ENCODE data around the gene HOXB4.

The HOXB4 gene

DNA sequence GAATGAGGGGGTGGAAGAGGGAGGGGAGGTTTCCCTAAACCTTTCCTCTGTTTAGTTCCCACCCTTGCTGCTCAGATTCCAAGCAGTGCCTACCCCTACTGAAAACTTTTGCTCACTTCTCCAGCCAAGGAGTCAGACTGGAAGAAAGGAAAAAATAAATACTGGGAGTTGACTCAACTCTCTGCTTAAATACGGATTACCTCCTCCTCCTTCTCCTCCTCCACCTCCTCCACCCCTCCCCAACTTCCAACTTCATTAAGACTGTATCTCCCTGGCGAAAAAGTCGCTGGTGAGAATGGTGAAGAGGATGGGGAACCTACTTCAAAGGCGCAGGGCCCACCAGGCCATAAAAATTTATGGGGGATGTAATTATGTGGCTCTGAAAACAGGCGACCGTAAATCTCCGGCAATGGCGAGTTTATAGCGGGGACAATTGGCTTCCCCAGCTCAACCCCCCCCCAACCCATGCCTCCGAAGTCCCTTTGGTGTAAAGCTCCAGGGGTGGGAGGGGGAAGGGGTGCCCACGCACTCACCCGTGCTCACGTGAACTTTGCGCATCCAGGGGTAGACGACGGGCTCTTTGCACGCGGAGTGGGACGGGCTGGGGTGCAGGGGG, 712 bp downstream of the HOXB4 start:
- H3K79me2 ChIP-seq (ENCODE audit: control insufficient read depth, insufficient read depth, low read length, poor library complexity) = peaks cover 10% of the 10 kb centered on the region
- peak overlapping the region; percentile 72 for H3K4me3 ChIP-seq (ENCODE audit: low read depth, low read length)
- H2BK12ac ChIP-seq (ENCODE audit: low read length) = peak overlapping the region; percentile 79
- H2BK5ac ChIP-seq (ENCODE audit: low read depth, low read length, poor library complexity) = peak overlapping the region; percentile 42
- no peaks in the 10 kb centered on the region for H3K9me3 ChIP-seq (ENCODE audit: insufficient read depth, low read depth, low read length)
- H3K79me1 ChIP-seq (ENCODE audit: low read length) = peaks cover 21% of the 10 kb centered on the region
- H3K9ac ChIP-seq (ENCODE audit: low read length) = peak overlapping the region; percentile 18
- H3K27me3 ChIP-seq (ENCODE audit: insufficient read depth, low read length) = no peaks in the 10 kb centered on the region
- H2AK5ac ChIP-seq (ENCODE audit: low read length) = peak overlapping the region; percentile 63
- H3K27ac ChIP-seq (ENCODE audit: low read depth, low read length) = peak overlapping the region; percentile 1
- H4K91ac ChIP-seq (ENCODE audit: low read depth, low read length) = peak overlapping the region; percentile 75
- peak overlapping the region; percentile 76 for H4K12ac ChIP-seq (ENCODE audit: low read depth, low read length)
- peak overlapping the region; percentile 15 for H2BK120ac ChIP-seq (ENCODE audit: insufficient read depth, low read length, poor library complexity)
- peak overlapping the region; percentile 34 for H4K8ac ChIP-seq (ENCODE audit: low read depth, low read length)
- H3K18ac ChIP-seq (ENCODE audit: low read length) = peak overlapping the region; percentile 69
- peaks cover 5 to 6% of the 10 kb centered on the region in 2 experiments for H3K36me3 ChIP-seq (ENCODE audit: control insufficient read depth in 1 of 2, insufficient read depth in 2 of 2, low read length in 2 of 2)
- no peak overlapping the region for H3K23ac ChIP-seq (ENCODE audit: low read length)
- peak overlapping the region; percentile 50 for H2AFZ ChIP-seq (ENCODE audit: insufficient read depth, low read length, poor library complexity)
- WGBS (ENCODE audit: extremely low coverage, insufficient coverage, insufficient read length) = no CpG with 5 or more reads among the region's 19 CpGs
- DNase-seq = no peak
- H3K14ac ChIP-seq (ENCODE audit: low read length) = peak overlapping the region; percentile 52
- peak overlapping the region; percentile 24 for H3K4ac ChIP-seq (ENCODE audit: low read depth, low read length)
- peak overlapping the region; percentile 90 for H3K4me2 ChIP-seq (ENCODE audit: low read length)
- peaks cover 27 to 38% of the 10 kb centered on the region in 2 experiments for H3K4me1 ChIP-seq (ENCODE audit: control insufficient read depth in 1 of 2, insufficient read depth in 2 of 2, low read length in 2 of 2)

DNA sequence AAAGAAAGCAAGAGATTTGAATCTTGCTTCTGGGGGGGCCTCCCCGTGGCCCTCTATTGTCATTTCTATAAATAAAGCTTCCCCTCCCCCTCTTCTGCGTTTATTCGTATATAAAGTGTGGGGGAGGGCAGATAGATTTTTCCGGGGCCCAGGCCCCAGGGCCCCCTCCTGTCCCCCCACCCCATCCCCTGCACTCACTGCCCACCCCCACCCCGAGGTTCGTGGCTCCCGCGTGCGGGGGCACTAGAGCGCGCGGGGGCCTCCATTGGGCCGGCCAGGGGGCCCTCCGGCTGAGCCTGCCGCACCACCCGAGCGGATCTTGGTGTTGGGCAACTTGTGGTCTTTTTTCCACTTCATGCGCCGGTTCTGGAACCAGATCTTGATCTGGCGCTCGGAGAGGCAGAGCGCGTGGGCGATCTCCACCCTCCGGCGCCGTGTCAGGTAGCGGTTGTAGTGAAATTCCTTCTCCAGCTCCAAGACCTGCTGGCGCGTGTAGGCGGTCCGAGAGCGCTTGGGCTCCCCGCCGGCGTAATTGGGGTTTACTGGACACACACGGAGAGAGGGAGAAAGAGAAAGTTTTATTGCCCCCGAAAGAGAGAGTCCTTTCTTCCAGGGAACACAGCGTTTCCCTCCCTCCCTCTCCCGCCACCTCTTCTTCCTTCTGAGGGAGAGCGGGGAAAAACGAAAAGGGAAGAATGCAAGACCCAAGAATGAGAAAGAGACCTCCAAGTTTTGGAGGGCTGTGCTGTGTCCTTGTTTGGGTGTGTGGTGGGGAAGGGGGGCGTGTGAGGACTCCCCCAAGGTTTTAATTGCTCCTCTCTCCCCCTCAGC, 1.5 kb downstream of the HOXB4 start:
- peak overlapping the region; percentile 63 for H2AK5ac ChIP-seq (ENCODE audit: low read length)
- WGBS (ENCODE audit: extremely low coverage, insufficient coverage, insufficient read length) = no CpG with 5 or more reads among the region's 43 CpGs
- peak; percentile 36 to 46 for DNase-seq
- H3K23ac ChIP-seq (ENCODE audit: low read length) = no peak overlapping the region
- peak overlapping the region; percentile 37 for H3K18ac ChIP-seq (ENCODE audit: low read length)
- peak overlapping the region; percentile 26 for H4K8ac ChIP-seq (ENCODE audit: low read depth, low read length)
- peak overlapping the region; percentile 1 for H3K27ac ChIP-seq (ENCODE audit: low read depth, low read length)
- peak overlapping the region; percentile 35 for H3K14ac ChIP-seq (ENCODE audit: low read length)
- peak overlapping the region; percentile 75 for H4K91ac ChIP-seq (ENCODE audit: low read depth, low read length)
- H2BK12ac ChIP-seq (ENCODE audit: low read length) = peak overlapping the region; percentile 79
- peak overlapping the region; percentile 42 for H2BK5ac ChIP-seq (ENCODE audit: low read depth, low read length, poor library complexity)
- no peak overlapping the region for H4K12ac ChIP-seq (ENCODE audit: low read depth, low read length)
- H3K9ac ChIP-seq (ENCODE audit: low read length) = no peak overlapping the region
- peak overlapping the region; percentile 24 for H3K4ac ChIP-seq (ENCODE audit: low read depth, low read length)
- peaks cover 15% of the 10 kb centered on the region for H3K79me1 ChIP-seq (ENCODE audit: low read length)
- H3K27me3 ChIP-seq (ENCODE audit: insufficient read depth, low read length) = no peaks in the 10 kb centered on the region
- peaks cover 5 to 6% of the 10 kb centered on the region in 2 experiments for H3K36me3 ChIP-seq (ENCODE audit: control insufficient read depth in 1 of 2, insufficient read depth in 2 of 2, low read length in 2 of 2)
- H3K79me2 ChIP-seq (ENCODE audit: control insufficient read depth, insufficient read depth, low read length, poor library complexity) = peaks cover 8% of the 10 kb centered on the region
- H3K4me1 ChIP-seq (ENCODE audit: control insufficient read depth in 1 of 2, insufficient read depth in 2 of 2, low read length in 2 of 2) = peaks cover 23 to 39% of the 10 kb centered on the region in 2 experiments
- no peaks in the 10 kb centered on the region for H3K9me3 ChIP-seq (ENCODE audit: insufficient read depth, low read depth, low read length)
- peak overlapping the region; percentile 90 for H3K4me2 ChIP-seq (ENCODE audit: low read length)
- H2BK120ac ChIP-seq (ENCODE audit: insufficient read depth, low read length, poor library complexity) = peak overlapping the region; percentile 15
- no peak overlapping the region for H2AFZ ChIP-seq (ENCODE audit: insufficient read depth, low read length, poor library complexity)
- H3K4me3 ChIP-seq (ENCODE audit: low read depth, low read length) = no peak overlapping the region

DNA sequence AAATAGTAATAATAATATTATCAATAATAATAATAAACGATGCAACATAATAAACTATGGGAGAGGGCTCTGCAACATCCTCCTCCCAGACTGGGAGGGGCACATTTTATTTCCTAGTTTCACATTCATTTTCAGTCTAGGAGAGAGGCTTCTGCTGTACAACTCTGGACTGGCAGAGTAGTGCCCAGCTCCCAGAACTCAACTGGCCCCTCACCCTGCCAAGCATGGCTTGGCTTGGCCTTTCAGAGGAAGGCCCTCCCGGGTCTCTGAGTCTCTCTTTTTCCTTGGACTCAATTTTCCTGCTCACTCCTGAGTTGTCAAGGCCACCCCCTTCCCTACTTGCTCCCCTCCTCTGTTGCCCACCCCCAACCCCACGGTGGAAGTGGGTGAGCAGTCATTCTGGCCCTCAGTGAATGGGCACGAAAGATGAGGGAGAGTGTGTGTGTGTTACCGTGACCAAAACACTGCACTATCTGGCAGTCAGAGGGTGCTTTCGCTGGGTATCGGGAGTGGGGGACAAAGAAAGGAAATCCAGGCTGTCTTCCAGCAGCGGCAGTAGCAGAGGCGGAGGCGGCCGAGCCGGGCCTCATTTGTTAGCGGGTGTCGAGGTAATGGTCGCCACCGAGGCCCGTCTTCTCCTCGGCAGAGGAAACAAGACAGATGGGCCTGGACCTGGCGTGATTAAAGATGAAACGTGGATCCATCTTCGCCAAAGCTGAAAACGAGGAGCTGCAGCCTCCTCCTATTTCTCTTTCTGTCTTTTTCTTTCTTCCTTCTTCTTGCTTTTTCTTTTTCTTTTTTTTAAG, 2.3 kb downstream of the HOXB4 start:
- Histone ChIP-seq H3K14ac (ENCODE audit: low read length) (no peak overlapping the region), H3K18ac (ENCODE audit: low read length) (no peak overlapping the region)
- no CpG with 5 or more reads among the region's 22 CpGs for WGBS (ENCODE audit: extremely low coverage, insufficient coverage, insufficient read length)

DNA sequence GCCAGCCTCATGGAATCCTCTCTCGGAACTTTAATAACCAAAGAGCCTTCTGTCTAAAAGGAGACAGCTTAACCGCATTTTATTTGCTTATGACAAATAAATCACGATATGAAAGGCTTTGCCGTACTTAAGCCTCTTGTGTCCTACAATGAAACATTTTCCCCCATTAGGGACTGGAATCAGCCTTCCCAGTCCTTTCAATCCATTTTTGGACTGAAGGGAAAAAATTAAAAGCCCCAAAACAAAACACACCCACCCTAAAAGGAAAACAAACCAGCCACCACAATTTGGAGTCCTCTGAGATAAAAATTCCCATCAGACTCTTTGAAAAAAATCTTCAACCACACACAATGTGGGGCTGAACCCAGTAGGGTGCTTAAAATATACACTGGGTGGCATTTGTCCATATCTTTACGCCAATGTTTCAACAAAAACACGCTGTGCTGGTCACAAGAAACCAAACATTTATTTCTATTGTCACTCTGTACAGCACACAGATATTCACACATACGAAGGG, 3.0 kb downstream of the HOXB4 start:
- no peak for DNase-seq
- Histone ChIP-seq H3K4me1 (ENCODE audit: control insufficient read depth in 1 of 2, insufficient read depth in 2 of 2, low read length in 2 of 2) (peaks cover 31 to 48% of the 10 kb centered on the region in 2 experiments), H3K9ac (ENCODE audit: low read length) (no peak overlapping the region), H2AK5ac (ENCODE audit: low read length) (no peak overlapping the region), H3K23ac (ENCODE audit: low read length) (no peak overlapping the region), H3K9me3 (ENCODE audit: insufficient read depth, low read depth, low read length) (no peaks in the 10 kb centered on the region), H2BK5ac (ENCODE audit: low read depth, low read length, poor library complexity) (no peak overlapping the region), H3K18ac (ENCODE audit: low read length) (no peak overlapping the region), H2AFZ (ENCODE audit: insufficient read depth, low read length, poor library complexity) (no peak overlapping the region), H2BK120ac (ENCODE audit: insufficient read depth, low read length, poor library complexity) (no peak overlapping the region), H3K79me1 (ENCODE audit: low read length) (peaks cover 25% of the 10 kb centered on the region), H3K79me2 (ENCODE audit: control insufficient read depth, insufficient read depth, low read length, poor library complexity) (peaks cover 8% of the 10 kb centered on the region), H4K12ac (ENCODE audit: low read depth, low read length) (no peak overlapping the region), H3K4me3 (ENCODE audit: low read depth, low read length) (no peak overlapping the region), H4K8ac (ENCODE audit: low read depth, low read length) (no peak overlapping the region), H3K36me3 (ENCODE audit: control insufficient read depth in 1 of 2, insufficient read depth in 2 of 2, low read length in 2 of 2) (peaks cover 5 to 6% of the 10 kb centered on the region in 2 experiments), H2BK12ac (ENCODE audit: low read length) (no peak overlapping the region), H3K14ac (ENCODE audit: low read length) (no peak overlapping the region), H3K27me3 (ENCODE audit: insufficient read depth, low read length) (no peaks in the 10 kb centered on the region), H4K91ac (ENCODE audit: low read depth, low read length) (no peak overlapping the region), H3K4ac (ENCODE audit: low read depth, low read length) (no peak overlapping the region), H3K4me2 (ENCODE audit: low read length) (no peak overlapping the region), H3K27ac (ENCODE audit: low read depth, low read length) (no peak overlapping the region)
- no CpG with 5 or more reads among the region's 7 CpGs for WGBS (ENCODE audit: extremely low coverage, insufficient coverage, insufficient read length)

More for the DNA sequence above, 2.3 kb downstream of the HOXB4 start:
- no peaks in the 10 kb centered on the region for H3K9me3 ChIP-seq (ENCODE audit: insufficient read depth, low read depth, low read length)
- no peak for DNase-seq
- no peak overlapping the region for H2BK5ac ChIP-seq (ENCODE audit: low read depth, low read length, poor library complexity)
- H2AFZ ChIP-seq (ENCODE audit: insufficient read depth, low read length, poor library complexity) = no peak overlapping the region
- no peak overlapping the region for H3K4ac ChIP-seq (ENCODE audit: low read depth, low read length)
- H2AK5ac ChIP-seq (ENCODE audit: low read length) = no peak overlapping the region
- H3K23ac ChIP-seq (ENCODE audit: low read length) = no peak overlapping the region
- no peak overlapping the region for H4K91ac ChIP-seq (ENCODE audit: low read depth, low read length)
- H3K79me1 ChIP-seq (ENCODE audit: low read length) = peaks cover 21% of the 10 kb centered on the region
- no peak overlapping the region for H4K12ac ChIP-seq (ENCODE audit: low read depth, low read length)
- peaks cover 26 to 42% of the 10 kb centered on the region in 2 experiments for H3K4me1 ChIP-seq (ENCODE audit: control insufficient read depth in 1 of 2, insufficient read depth in 2 of 2, low read length in 2 of 2)
- no peak overlapping the region for H3K4me2 ChIP-seq (ENCODE audit: low read length)
- H3K79me2 ChIP-seq (ENCODE audit: control insufficient read depth, insufficient read depth, low read length, poor library complexity) = peaks cover 8% of the 10 kb centered on the region
- no peak overlapping the region for H3K9ac ChIP-seq (ENCODE audit: low read length)
- H4K8ac ChIP-seq (ENCODE audit: low read depth, low read length) = no peak overlapping the region
- H3K36me3 ChIP-seq (ENCODE audit: control insufficient read depth in 1 of 2, insufficient read depth in 2 of 2, low read length in 2 of 2) = peaks cover 5 to 6% of the 10 kb centered on the region in 2 experiments
- H3K27me3 ChIP-seq (ENCODE audit: insufficient read depth, low read length) = no peaks in the 10 kb centered on the region
- no peak overlapping the region for H3K27ac ChIP-seq (ENCODE audit: low read depth, low read length)
- no peak overlapping the region for H3K4me3 ChIP-seq (ENCODE audit: low read depth, low read length)
- no peak overlapping the region for H2BK120ac ChIP-seq (ENCODE audit: insufficient read depth, low read length, poor library complexity)
- no peak overlapping the region for H2BK12ac ChIP-seq (ENCODE audit: low read length)

Measured in trophoblast cell (in vitro differentiated cells and primary cell).